ENCODE data around the gene CCHCR1.

Gene CCHCR1

DNA sequence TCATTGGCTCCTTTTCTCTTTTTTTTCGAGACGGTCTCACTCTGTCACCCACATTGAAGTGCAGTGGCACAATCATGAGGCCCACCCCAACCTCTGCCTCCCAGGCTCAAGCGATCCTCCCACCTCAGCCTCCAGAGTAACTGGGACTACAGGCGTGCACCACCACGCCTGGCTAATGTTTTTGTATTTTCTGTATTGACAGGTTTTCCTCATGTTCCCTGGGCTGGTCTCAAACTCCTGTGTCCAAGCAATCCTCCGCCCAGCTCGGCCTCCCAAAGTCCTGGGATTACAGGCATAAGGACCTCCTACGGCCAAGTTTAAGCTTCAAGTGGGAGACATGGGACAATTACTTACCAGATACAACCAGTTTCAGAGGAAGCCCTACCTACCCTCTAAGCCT is 22.3 kb upstream of the CCHCR1 start:
- no peaks in the 10 kb centered on the region for H3K27me3 ChIP-seq (ENCODE audit: insufficient read depth, low read length)
- no peak overlapping the region for H2AFZ ChIP-seq (ENCODE audit: insufficient read depth, low read length, poor library complexity)
- H3K79me1 ChIP-seq (ENCODE audit: low read length), result no peaks in the 10 kb centered on the region
- no peak overlapping the region for H3K4me3 ChIP-seq (ENCODE audit: low read depth, low read length)
- H3K4me2 ChIP-seq (ENCODE audit: low read length), result no peak overlapping the region
- no peak overlapping the region for H3K23ac ChIP-seq (ENCODE audit: low read length)
- H3K4me1 ChIP-seq (ENCODE audit: control insufficient read depth in 1 of 2, insufficient read depth in 2 of 2, low read length in 2 of 2), result no peaks in the 10 kb centered on the region
- no peak overlapping the region for H3K9ac ChIP-seq (ENCODE audit: low read length)
- H4K12ac ChIP-seq (ENCODE audit: low read depth, low read length), result no peak overlapping the region
- no peak overlapping the region for H3K4ac ChIP-seq (ENCODE audit: low read depth, low read length)
- no peaks in the 10 kb centered on the region for H3K79me2 ChIP-seq (ENCODE audit: control insufficient read depth, insufficient read depth, low read length, poor library complexity)
- H3K18ac ChIP-seq (ENCODE audit: low read length), result no peak overlapping the region
- H4K91ac ChIP-seq (ENCODE audit: low read depth, low read length), result no peak overlapping the region
- no CpG with 5 or more reads among the region's 8 CpGs for WGBS (ENCODE audit: extremely low coverage, insufficient coverage, insufficient read length)
- no peaks in the 10 kb centered on the region for H3K9me3 ChIP-seq (ENCODE audit: insufficient read depth, low read depth, low read length)
- no peak overlapping the region for H2BK120ac ChIP-seq (ENCODE audit: insufficient read depth, low read length, poor library complexity)
- no peak overlapping the region for H2BK5ac ChIP-seq (ENCODE audit: low read depth, low read length, poor library complexity)
- no peak overlapping the region for H2BK12ac ChIP-seq (ENCODE audit: low read length)
- no peak overlapping the region for H4K8ac ChIP-seq (ENCODE audit: low read depth, low read length)
- no peak overlapping the region for H2AK5ac ChIP-seq (ENCODE audit: low read length)
- no peaks in the 10 kb centered on the region for H3K36me3 ChIP-seq (ENCODE audit: control insufficient read depth in 1 of 2, insufficient read depth in 2 of 2, low read length in 2 of 2)
- DNase-seq, result no peak
- no peak overlapping the region for H3K14ac ChIP-seq (ENCODE audit: low read length)
- H3K27ac ChIP-seq (ENCODE audit: low read depth, low read length), result no peak overlapping the region

DNA sequence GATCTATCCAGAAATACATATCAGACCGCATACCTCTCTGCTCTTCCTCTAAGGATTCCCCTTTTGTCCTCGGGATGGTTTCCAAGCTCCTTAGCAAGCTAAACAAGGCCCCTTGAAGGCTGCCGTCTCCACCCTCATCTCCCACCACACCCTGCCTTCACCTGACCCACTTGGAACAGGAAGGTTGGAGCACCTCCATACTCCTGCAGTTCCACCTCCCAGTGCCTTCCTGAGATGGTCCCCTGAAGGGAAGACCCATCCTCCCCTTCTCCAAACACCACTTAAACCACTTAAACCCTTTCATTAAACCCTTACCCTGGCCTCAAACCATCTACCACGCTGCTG is 21.4 kb upstream of the CCHCR1 start:
- Histone ChIP-seq H3K27ac (ENCODE audit: low read depth, low read length) (no peak overlapping the region), H4K8ac (ENCODE audit: low read depth, low read length) (no peak overlapping the region), H2BK120ac (ENCODE audit: insufficient read depth, low read length, poor library complexity) (no peak overlapping the region), H3K4ac (ENCODE audit: low read depth, low read length) (no peak overlapping the region), H3K9ac (ENCODE audit: low read length) (no peak overlapping the region), H3K4me3 (ENCODE audit: low read depth, low read length) (no peak overlapping the region), H3K9me3 (ENCODE audit: insufficient read depth, low read depth, low read length) (no peaks in the 10 kb centered on the region), H3K14ac (ENCODE audit: low read length) (no peak overlapping the region), H3K18ac (ENCODE audit: low read length) (no peak overlapping the region), H2BK12ac (ENCODE audit: low read length) (no peak overlapping the region), H3K4me2 (ENCODE audit: low read length) (no peak overlapping the region), H3K36me3 (ENCODE audit: control insufficient read depth in 1 of 2, insufficient read depth in 2 of 2, low read length in 2 of 2) (no peaks in the 10 kb centered on the region), H3K27me3 (ENCODE audit: insufficient read depth, low read length) (no peaks in the 10 kb centered on the region), H3K79me2 (ENCODE audit: control insufficient read depth, insufficient read depth, low read length, poor library complexity) (no peaks in the 10 kb centered on the region), H4K12ac (ENCODE audit: low read depth, low read length) (no peak overlapping the region), H2AFZ (ENCODE audit: insufficient read depth, low read length, poor library complexity) (peak overlapping the region; percentile 3), H2BK5ac (ENCODE audit: low read depth, low read length, poor library complexity) (no peak overlapping the region), H2AK5ac (ENCODE audit: low read length) (no peak overlapping the region), H3K4me1 (ENCODE audit: control insufficient read depth in 1 of 2, insufficient read depth in 2 of 2, low read length in 2 of 2) (no peaks in the 10 kb centered on the region), H3K23ac (ENCODE audit: low read length) (no peak overlapping the region), H3K79me1 (ENCODE audit: low read length) (no peaks in the 10 kb centered on the region), H4K91ac (ENCODE audit: low read depth, low read length) (no peak overlapping the region)
- no peak for DNase-seq
- 100% methylated on average over 1 of the region's 4 CpGs for WGBS (ENCODE audit: extremely low coverage, insufficient coverage, insufficient read length)

DNA sequence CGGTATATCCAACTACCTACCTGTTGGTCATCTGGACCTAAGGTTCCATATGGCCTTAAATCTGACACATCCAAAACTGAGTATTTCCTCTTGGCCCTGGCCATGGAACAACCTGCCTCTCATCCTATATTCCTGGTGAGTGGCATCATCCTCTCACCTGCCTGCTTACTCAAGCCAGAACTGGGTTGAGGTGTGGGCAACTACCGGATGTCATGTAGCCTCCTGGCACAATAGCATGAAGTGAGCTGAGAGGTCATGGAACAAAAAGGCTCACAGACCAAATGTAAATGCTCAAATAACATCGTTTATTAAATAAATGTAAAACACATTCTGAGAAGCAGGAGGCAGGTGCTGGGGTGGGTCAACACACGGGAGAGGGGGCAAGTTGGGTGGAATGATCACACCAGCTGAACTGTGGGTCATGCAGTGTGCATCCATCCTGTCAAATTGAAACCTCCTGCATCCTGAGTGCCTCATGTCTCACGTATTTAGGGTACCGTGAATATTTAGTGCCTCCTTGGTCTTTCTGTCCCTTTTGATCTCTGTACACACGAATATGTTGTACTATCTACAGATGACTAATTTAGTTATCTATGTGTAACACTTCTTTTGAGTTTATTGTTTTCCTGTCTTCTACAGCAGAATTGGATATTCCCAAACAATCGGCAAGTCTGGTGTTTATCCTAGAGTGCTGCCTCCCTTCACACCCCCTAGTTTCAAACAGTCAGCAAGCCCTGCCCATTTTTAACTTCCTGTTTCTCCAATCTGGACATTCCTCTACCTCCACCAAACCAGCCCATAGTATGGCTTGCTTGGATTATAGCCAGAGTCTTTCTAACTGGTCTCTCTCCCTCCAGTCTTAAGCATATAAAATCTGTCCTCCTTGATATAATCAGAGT is 20.8 kb upstream of the CCHCR1 start:
- no peak overlapping the region for H4K8ac ChIP-seq (ENCODE audit: low read depth, low read length)
- H4K12ac ChIP-seq (ENCODE audit: low read depth, low read length), result no peak overlapping the region
- no peaks in the 10 kb centered on the region for H3K79me2 ChIP-seq (ENCODE audit: control insufficient read depth, insufficient read depth, low read length, poor library complexity)
- H3K23ac ChIP-seq (ENCODE audit: low read length), result no peak overlapping the region
- no peak overlapping the region for H3K27ac ChIP-seq (ENCODE audit: low read depth, low read length)
- no peak for DNase-seq
- no peak overlapping the region for H4K91ac ChIP-seq (ENCODE audit: low read depth, low read length)
- H2AFZ ChIP-seq (ENCODE audit: insufficient read depth, low read length, poor library complexity), result no peak overlapping the region
- no peak overlapping the region for H3K4me2 ChIP-seq (ENCODE audit: low read length)
- H3K4ac ChIP-seq (ENCODE audit: low read depth, low read length), result no peak overlapping the region
- no peak overlapping the region for H3K18ac ChIP-seq (ENCODE audit: low read length)
- no peaks in the 10 kb centered on the region for H3K9me3 ChIP-seq (ENCODE audit: insufficient read depth, low read depth, low read length)
- H3K27me3 ChIP-seq (ENCODE audit: insufficient read depth, low read length), result no peaks in the 10 kb centered on the region
- H3K4me1 ChIP-seq (ENCODE audit: control insufficient read depth in 1 of 2, insufficient read depth in 2 of 2, low read length in 2 of 2), result peaks cover 0 to 1% of the 10 kb centered on the region in 2 experiments
- H3K14ac ChIP-seq (ENCODE audit: low read length), result no peak overlapping the region
- H2BK12ac ChIP-seq (ENCODE audit: low read length), result no peak overlapping the region
- WGBS (ENCODE audit: extremely low coverage, insufficient coverage, insufficient read length), result no CpG with 5 or more reads among the region's 8 CpGs
- H3K36me3 ChIP-seq (ENCODE audit: control insufficient read depth in 1 of 2, insufficient read depth in 2 of 2, low read length in 2 of 2), result no peaks in the 10 kb centered on the region
- no peak overlapping the region for H2BK120ac ChIP-seq (ENCODE audit: insufficient read depth, low read length, poor library complexity)
- no peak overlapping the region for H3K4me3 ChIP-seq (ENCODE audit: low read depth, low read length)
- no peaks in the 10 kb centered on the region for H3K79me1 ChIP-seq (ENCODE audit: low read length)
- no peak overlapping the region for H2BK5ac ChIP-seq (ENCODE audit: low read depth, low read length, poor library complexity)
- no peak overlapping the region for H2AK5ac ChIP-seq (ENCODE audit: low read length)
- H3K9ac ChIP-seq (ENCODE audit: low read length), result no peak overlapping the region

DNA sequence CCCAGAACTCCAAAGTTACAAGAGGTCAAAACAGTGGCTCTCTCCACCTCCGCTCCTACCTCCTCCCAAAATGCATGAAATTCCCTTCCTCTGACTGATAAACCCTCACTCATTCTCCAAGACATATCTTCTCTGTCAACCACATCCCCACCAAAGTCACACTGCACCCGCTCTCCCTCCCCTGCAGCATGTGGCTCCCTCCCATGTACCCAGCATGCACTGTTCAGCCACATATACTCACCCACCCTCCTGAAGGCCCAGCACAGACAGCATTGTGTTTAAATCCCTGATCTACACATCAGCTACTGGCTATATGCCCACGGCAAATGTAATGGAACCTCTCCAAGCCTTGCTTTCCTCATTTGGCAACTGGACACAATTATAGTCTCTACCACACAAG is 18.4 kb upstream of the CCHCR1 start:
- Histone ChIP-seq H3K4me1 (ENCODE audit: control insufficient read depth in 1 of 2, insufficient read depth in 2 of 2, low read length in 2 of 2) (peaks cover 0 to 4% of the 10 kb centered on the region in 2 experiments), H3K79me1 (ENCODE audit: low read length) (no peaks in the 10 kb centered on the region), H3K36me3 (ENCODE audit: control insufficient read depth in 1 of 2, insufficient read depth in 2 of 2, low read length in 2 of 2) (no peaks in the 10 kb centered on the region), H2AFZ (ENCODE audit: insufficient read depth, low read length, poor library complexity) (no peak overlapping the region), H3K27me3 (ENCODE audit: insufficient read depth, low read length) (peaks cover 3% of the 10 kb centered on the region), H3K9ac (ENCODE audit: low read length) (no peak overlapping the region), H4K8ac (ENCODE audit: low read depth, low read length) (no peak overlapping the region), H4K12ac (ENCODE audit: low read depth, low read length) (no peak overlapping the region), H3K4ac (ENCODE audit: low read depth, low read length) (no peak overlapping the region), H2BK120ac (ENCODE audit: insufficient read depth, low read length, poor library complexity) (no peak overlapping the region), H4K91ac (ENCODE audit: low read depth, low read length) (no peak overlapping the region), H2BK5ac (ENCODE audit: low read depth, low read length, poor library complexity) (no peak overlapping the region), H3K14ac (ENCODE audit: low read length) (no peak overlapping the region), H3K79me2 (ENCODE audit: control insufficient read depth, insufficient read depth, low read length, poor library complexity) (no peaks in the 10 kb centered on the region), H3K4me3 (ENCODE audit: low read depth, low read length) (no peak overlapping the region), H3K4me2 (ENCODE audit: low read length) (no peak overlapping the region), H3K9me3 (ENCODE audit: insufficient read depth, low read depth, low read length) (no peaks in the 10 kb centered on the region), H2BK12ac (ENCODE audit: low read length) (no peak overlapping the region), H3K18ac (ENCODE audit: low read length) (no peak overlapping the region), H2AK5ac (ENCODE audit: low read length) (no peak overlapping the region), H3K27ac (ENCODE audit: low read depth, low read length) (no peak overlapping the region), H3K23ac (ENCODE audit: low read length) (no peak overlapping the region)
- WGBS (ENCODE audit: extremely low coverage, insufficient coverage, insufficient read length), result no CpG with 5 or more reads among the region's 3 CpGs
- peak in 1 of 2 donors; percentile 31 for DNase-seq
